Keratinocyte (primary cell): ENCODE results near the gene MICAL2. TPM values are rescaled to one million over a fixed set of nuclear protein-coding genes. Genes with fewer than 3 reads are reported as not detected.

Source experiments
- DNase-seq: peaks from one replicate; pipeline ENCODE4 v3.0.0-alpha.2; 2011; ENCODE audit warnings: low read depth, missing footprints, low spot score
- FAIRE-seq: peaks from 2 replicates; lab custom pipeline; 2011; peaks lifted over from hg19 to GRCh38; lab: Jason Lieb, UNC
- H2AFZ ChIP-seq: 2 replicates; pipeline ENCODE4 v1.6.0; 2012; ENCODE audit warnings: low read length, control low read depth, inconsistent platforms; ENCODE audit not compliant: control insufficient read depth
- H3K27ac ChIP-seq: 2 replicates; pipeline ENCODE4 v1.5.1; 2011; ENCODE audit warnings: low read length; ENCODE audit not compliant: control insufficient read depth, insufficient read depth
- H3K27me3 ChIP-seq: 3 replicates; pipeline ENCODE4 v1.6.0; 2011; ENCODE audit warnings: low read length; ENCODE audit not compliant: control insufficient read depth, insufficient read depth; ENCODE audit errors: extremely low read depth
- H3K36me3 ChIP-seq, 2 experiments: 2 replicates in 1 of 2; 3 replicates in 1 of 2; pipeline ENCODE4 v1.5.1; 2011; ENCODE audit warnings: low read length in 2 of 2, mild to moderate bottlenecking in 1 of 2; ENCODE audit not compliant: control insufficient read depth in 2 of 2, insufficient read depth in 2 of 2; ENCODE audit errors: extremely low read depth in 1 of 2
- H3K4me1 ChIP-seq: 3 replicates; pipeline ENCODE4 v1.5.1; 2011; ENCODE audit warnings: low read length; ENCODE audit not compliant: control insufficient read depth, insufficient read depth; ENCODE audit errors: extremely low read depth
- H3K4me2 ChIP-seq: 3 replicates; pipeline ENCODE4 v1.6.0; 2011; ENCODE audit warnings: low read depth, low read length; ENCODE audit not compliant: control insufficient read depth, insufficient read depth; ENCODE audit errors: extremely low read depth
- H3K4me3 ChIP-seq, 3 experiments: fragments of 200-600 bp in 1 of 3; sonication (generic) in 1 of 3; 2 replicates in 2 of 3; 3 replicates in 1 of 3; pipeline ENCODE4 v1.5.1; 2011 to 2016; ENCODE audit warnings: low read length in 3 of 3, mild to moderate bottlenecking in 3 of 3, control low read depth in 2 of 3, inconsistent platforms in 1 of 3, low read depth in 1 of 3, mixed read lengths in 1 of 3, mixed run types in 1 of 3, moderate library complexity in 1 of 3; ENCODE audit not compliant: control insufficient read depth in 2 of 3, insufficient read depth in 2 of 3; ENCODE audit errors: extremely low read depth in 1 of 3
- H3K79me2 ChIP-seq: 2 replicates; pipeline ENCODE4 v1.6.0; 2012; ENCODE audit warnings: low read length; ENCODE audit not compliant: control insufficient read depth, insufficient read depth
- H3K9ac ChIP-seq: 3 replicates; pipeline ENCODE4 v1.6.0; 2011; ENCODE audit warnings: low read length; ENCODE audit not compliant: control insufficient read depth, insufficient read depth; ENCODE audit errors: extremely low read depth
- H3K9me1 ChIP-seq: 3 replicates; pipeline ENCODE4 v1.6.0; 2011; ENCODE audit warnings: low read length; ENCODE audit not compliant: control insufficient read depth, insufficient read depth; ENCODE audit errors: extremely low read depth
- H3K9me3 ChIP-seq: 2 replicates; pipeline ENCODE4 v1.5.1; 2012; ENCODE audit warnings: low read depth, low read length; ENCODE audit not compliant: control insufficient read depth
- H4K20me1 ChIP-seq: 3 replicates; pipeline ENCODE4 v1.6.0; 2011; ENCODE audit warnings: low read length; ENCODE audit not compliant: control insufficient read depth, insufficient read depth; ENCODE audit errors: extremely low read depth
- CTCF ChIP-seq, 3 experiments: IDR thresholded peaks in 1 of 3; conservative IDR thresholded peaks in 1 of 3; optimal IDR thresholded peaks in 1 of 3; 2 replicates in 2 of 3; 3 replicates in 1 of 3; pipeline versions ENCODE3 to v1.5.1; 2011; ENCODE audit warnings: low read length in 3 of 3, mild to moderate bottlenecking in 3 of 3, moderate library complexity in 2 of 3, control low read depth in 1 of 3, inconsistent platforms in 1 of 3; ENCODE audit not compliant: insufficient read depth in 2 of 3; ENCODE audit errors: extremely low read depth in 1 of 3
- EZH2 ChIP-seq: IDR thresholded peaks from one replicate; pipeline ENCODE4 v1.6.1; 2012; ENCODE audit warnings: inconsistent platforms, mild to moderate bottlenecking, low read length, moderate library complexity
- dilution Hi-C: fragments of 300-500 bp; cut with MboI; formaldehyde crosslinking; loops from one replicate; pipeline ENCODE4 v1.7.0; 2020; ENCODE audit warnings: low sequenced_read_pairs; ENCODE audit not compliant: extremely low pct_ligation_motif_present
- polyA plus RNA-seq, 5 experiments: library from polyadenylated mRNA; depleted of rRNA in 3 of 5; stranded (reverse) in 3 of 5; stranded (forward) in 1 of 5; unstranded in 1 of 5; fragments of >200 nt; gene quantifications; 1 replicate in 1 of 5; 2 replicates in 3 of 5; 3 replicates in 1 of 5; pipeline versions ENCODE4 v1.2.1 to v1.2.3, GENCODE V29; 2011 to 2012; ENCODE audit warnings: missing spikeins in 2 of 5, low read depth in 1 of 5, low replicate concordance in 1 of 5

The MICAL2 gene
- polyA plus RNA-seq, 1 donor (not counting 4 experiments of a cell fraction or from before 2014, with no cell fraction given), result 83.9 TPM

- Histone ChIP-seq H2AFZ (no peak overlapping the region), H3K4me1 (peaks cover 22% of the 10 kb centered on the region), H3K4me3 (no peak overlapping the region), H3K9me3 (no peaks in the 10 kb centered on the region), H3K4me2 (no peak overlapping the region), H4K20me1 (no peaks in the 10 kb centered on the region), H3K27ac (no peak overlapping the region), H3K9me1 (no peaks in the 10 kb centered on the region), H3K79me2 (no peaks in the 10 kb centered on the region), H3K36me3 (peaks cover 14 to 32% of the 10 kb centered on the region in 2 experiments), H3K27me3 (no peaks in the 10 kb centered on the region), H3K9ac (no peak overlapping the region)
- no peak for FAIRE-seq
- dilution Hi-C loops, result no loop called here
- no peak for DNase-seq
- TF ChIP-seq CTCF (optimal IDR thresholded peaks at IDR 0.05 in 1 of 3, IDR thresholded peaks at IDR 0.05 in 1 of 3, conservative IDR thresholded peaks at IDR 0.05 in 1 of 3; ENCODE audit: extremely low read depth in 1 of 3, insufficient read depth in 2 of 3, low read length in 3 of 3) (no peak), EZH2 (no peak)
Measured at GRCh38 chr11:12276356-12276755, 166.0 kb downstream of the MICAL2 start.

- no peak for FAIRE-seq
- Histone ChIP-seq H3K27ac (no peak overlapping the region), H3K36me3 (peaks cover 14 to 37% of the 10 kb centered on the region in 2 experiments), H3K27me3 (no peaks in the 10 kb centered on the region), H3K9me3 (no peaks in the 10 kb centered on the region), H4K20me1 (no peaks in the 10 kb centered on the region), H3K4me1 (peaks cover 22% of the 10 kb centered on the region), H3K79me2 (no peaks in the 10 kb centered on the region), H3K9me1 (no peaks in the 10 kb centered on the region), H3K4me2 (no peak overlapping the region), H2AFZ (no peak overlapping the region), H3K9ac (no peak overlapping the region), H3K4me3 (no peak overlapping the region)
- TF ChIP-seq EZH2, result no peak
- no peak for TF ChIP-seq CTCF (optimal IDR thresholded peaks at IDR 0.05 in 1 of 3, IDR thresholded peaks at IDR 0.05 in 1 of 3, conservative IDR thresholded peaks at IDR 0.05 in 1 of 3; ENCODE audit: extremely low read depth in 1 of 3, insufficient read depth in 2 of 3, low read length in 3 of 3)
- dilution Hi-C loops, result no loop called here
- no peak for DNase-seq
Measured at GRCh38 chr11:12276831-12277475, 166.6 kb downstream of the MICAL2 start.
